HG03469 (cell line): ENCODE results near the gene VPS37C.

Experiments
- ATAC-seq: cut with Tn5 transposase; IDR thresholded peaks from one replicate; pipeline ENCODE4 v1.9.1; 2021; ENCODE audit warnings: mild to moderate bottlenecking, moderate library complexity, moderate number of reproducible peaks; ENCODE audit not compliant: unreplicated experiment

VPS37C gene

DNA sequence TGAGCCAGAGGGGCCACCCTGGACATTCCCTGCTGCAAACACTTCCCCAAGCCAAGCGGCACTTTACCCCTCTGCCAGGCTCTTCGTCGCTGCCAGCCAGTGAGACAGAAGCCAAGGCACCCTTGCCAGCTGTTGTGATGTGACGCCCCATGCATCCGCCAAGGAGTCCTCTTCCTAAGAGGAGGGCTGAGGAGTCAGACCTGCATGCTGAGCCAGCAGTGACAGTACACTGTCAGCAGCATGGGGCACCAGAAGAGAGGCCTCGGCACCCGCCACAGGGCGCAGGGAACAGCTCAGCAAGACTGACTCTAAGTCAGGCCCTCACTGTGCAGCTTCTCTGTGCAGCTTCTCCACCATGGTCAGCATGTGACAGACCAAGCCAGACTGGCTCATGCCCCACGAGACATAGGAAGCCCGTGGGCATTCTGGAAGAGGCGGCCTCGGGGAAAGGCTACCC lies 26.4 kb downstream of the VPS37C start:
- no peak for ATAC-seq

GRCh38 chr11:61133956-61134662 lies 27.1 kb downstream of the VPS37C start:
- ATAC-seq, result no peak

GRCh38 chr11:61133145-61133544 lies 28.1 kb downstream of the VPS37C start:
- no peak for ATAC-seq

DNA sequence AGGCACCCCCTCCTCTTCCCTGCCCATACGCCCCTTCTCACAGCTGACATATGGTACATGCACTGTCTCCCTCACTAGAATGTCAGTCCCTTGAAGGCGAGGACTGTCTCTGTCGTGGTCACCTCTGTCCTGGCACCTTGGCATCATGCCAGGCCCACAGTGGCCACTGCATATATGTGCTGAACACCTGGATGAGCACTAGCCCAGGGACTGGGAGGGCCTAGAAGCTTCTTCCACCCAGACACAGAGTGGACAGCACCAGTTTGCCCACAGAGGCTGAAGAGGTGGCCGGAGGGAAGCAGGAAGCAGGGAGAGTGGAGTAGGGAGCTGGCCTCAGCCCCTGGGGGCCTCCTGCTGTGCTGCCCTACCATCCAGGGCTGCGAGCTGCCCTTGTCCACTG lies 28.6 kb downstream of the VPS37C start:
- ATAC-seq, result no peak

- ATAC-seq, result no peak
Measured at GRCh38 chr11:61131998-61132555, 29.1 kb downstream of the VPS37C start.

DNA sequence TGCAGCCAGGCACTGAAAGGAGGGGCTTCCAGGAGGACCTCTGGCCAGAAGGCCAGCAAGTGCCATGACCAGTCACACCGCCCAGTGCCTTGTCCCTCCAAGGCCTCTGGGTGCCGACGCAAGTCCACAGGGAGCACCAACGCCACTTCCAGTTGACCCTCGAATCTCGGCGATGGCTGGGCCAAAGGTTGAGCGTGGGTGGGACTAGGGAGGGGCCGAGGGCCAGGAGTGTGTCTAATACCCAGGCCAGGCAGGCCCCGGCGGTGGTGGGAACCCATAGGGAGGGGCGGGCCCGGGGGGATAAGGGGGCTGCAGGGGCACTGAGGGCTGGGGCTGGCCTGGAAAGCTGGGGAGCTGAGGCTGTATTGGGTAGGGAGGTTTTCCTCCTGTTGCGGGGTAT lies 29.6 kb downstream of the VPS37C start:
- ATAC-seq, result no peak

GRCh38 chr11:61131186-61131585 lies 30.0 kb downstream of the VPS37C start:
- ATAC-seq, result no peak

GRCh38 chr11:61129639-61130523 lies 31.3 kb downstream of the VPS37C start:
- peak; percentile 62 for ATAC-seq

DNA sequence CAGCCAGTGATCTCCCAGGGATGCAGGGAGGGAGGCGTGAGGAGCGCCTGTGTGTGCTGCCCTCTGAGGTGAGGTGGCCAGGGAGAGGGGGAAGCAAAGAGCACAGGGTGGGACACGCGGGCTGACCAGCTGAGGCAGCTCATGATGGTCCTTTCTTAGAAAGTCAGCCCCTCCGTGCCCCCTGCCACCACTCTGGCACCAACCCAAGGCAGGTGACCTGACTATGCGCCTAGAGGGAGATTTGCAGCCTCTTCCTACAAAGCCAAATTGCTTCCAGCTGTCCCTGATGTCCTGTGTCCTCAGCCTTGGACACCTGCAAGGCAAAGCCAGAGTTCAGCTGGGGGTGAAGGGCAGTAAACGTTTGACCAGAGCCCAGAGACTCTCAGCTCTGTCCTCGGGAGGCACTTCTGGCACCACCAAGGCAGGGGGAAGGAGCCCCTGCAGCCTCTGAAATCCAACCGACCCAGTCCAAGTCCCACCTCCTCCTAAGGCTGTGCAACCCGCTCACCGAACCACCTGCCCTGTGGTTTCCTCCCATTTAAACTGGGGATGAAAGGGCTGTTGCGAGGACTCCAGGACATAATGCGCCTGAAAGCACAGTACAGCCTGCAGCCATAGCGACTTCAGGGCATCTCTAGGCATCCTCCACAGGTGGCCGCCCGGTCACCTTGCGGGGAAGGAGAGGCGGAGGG lies 32.1 kb downstream of the VPS37C start:
- no peak for ATAC-seq

DNA sequence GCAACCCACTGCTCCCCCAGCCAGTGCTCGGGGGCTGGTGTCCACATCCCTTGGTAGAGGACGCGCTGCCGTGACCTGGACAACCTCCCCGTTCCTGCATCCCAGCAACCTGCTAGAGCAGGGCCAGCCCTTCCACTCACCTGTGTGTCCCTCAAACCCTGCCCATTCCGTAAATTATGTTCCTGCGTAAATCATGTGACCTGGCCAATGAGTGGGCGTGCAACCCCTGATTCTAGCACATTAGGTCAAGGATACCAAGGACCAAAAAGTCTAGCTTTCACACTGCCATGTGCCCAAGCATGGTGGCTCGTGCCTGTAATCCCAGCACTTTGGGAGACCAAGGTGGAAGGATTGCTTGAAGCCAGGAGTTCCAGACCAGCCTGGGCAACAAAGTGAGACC lies 33.2 kb downstream of the VPS37C start:
- no peak for ATAC-seq

DNA sequence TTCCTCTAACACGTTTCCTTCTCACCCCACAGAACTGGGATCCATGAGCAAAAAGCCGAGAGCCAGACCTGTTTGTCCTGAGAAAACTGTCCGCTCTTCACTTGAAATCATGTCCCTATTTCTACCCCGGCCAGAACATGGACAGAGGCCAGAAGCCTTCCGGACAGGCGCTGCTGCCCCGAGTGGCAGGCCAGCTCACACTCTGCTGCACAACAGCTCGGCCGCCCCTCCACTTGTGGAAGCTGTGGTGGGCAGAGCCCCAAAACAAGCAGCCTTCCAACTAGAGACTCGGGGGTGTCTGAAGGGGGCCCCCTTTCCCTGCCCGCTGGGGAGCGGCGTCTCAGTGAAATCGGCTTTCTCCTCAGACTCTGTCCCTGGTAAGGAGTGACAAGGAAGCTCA lies 35.0 kb downstream of the VPS37C start:
- no peak for ATAC-seq

DNA sequence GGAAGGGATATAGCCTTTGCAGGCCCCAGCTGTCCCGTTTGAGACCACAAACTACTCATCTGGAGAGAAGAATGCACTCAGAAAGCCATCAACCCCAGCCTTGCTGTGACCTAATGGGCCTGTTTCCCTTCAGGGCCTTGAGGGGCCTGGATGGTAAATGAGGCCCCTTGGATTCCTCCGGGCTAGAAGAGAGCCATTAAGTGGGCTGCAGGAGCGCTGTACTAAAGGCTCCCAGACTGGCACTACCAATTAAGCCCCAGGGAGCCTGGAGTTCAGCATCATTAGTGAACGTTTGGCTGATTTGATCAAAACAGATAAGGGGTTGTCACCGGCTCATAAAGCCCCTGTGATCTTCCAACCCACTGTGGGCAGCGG lies 35.9 kb downstream of the VPS37C start:
- ATAC-seq, result no peak

DNA sequence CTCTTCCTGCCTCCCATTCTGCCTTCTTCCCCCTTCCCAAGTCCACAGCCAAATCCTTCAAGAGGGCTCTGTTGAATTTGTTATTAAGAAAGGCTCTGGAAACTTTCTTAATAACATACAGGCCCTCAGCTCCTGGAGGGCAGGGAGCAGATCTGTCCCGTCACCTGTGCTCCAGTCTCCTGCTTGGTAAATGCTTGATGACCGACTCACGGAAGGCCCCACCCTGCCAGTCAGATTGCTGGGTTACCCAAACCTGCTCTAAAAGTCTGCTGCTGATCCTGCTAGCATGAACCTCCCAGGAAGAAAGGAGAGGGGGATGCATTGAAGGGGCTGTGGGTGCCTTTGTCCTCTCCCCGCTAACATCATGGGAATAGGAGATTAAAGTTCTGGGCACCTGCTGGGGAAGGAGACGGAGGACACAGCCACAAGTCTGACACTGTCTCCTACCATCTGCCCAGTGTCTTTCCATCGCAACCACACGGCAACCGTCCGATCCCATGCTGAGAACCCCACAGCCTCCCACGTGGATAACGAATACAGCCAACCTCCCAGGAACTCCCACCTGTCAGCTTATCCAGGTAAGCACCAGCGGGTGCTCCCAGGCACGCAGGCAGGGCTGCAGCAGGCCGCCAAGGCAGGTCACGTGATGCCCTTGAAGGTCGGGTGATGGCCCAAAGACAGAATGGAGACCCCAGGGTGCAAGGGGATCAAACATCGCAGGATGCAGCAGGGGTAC lies 36.5 kb downstream of the VPS37C start:
- no peak for ATAC-seq

DNA sequence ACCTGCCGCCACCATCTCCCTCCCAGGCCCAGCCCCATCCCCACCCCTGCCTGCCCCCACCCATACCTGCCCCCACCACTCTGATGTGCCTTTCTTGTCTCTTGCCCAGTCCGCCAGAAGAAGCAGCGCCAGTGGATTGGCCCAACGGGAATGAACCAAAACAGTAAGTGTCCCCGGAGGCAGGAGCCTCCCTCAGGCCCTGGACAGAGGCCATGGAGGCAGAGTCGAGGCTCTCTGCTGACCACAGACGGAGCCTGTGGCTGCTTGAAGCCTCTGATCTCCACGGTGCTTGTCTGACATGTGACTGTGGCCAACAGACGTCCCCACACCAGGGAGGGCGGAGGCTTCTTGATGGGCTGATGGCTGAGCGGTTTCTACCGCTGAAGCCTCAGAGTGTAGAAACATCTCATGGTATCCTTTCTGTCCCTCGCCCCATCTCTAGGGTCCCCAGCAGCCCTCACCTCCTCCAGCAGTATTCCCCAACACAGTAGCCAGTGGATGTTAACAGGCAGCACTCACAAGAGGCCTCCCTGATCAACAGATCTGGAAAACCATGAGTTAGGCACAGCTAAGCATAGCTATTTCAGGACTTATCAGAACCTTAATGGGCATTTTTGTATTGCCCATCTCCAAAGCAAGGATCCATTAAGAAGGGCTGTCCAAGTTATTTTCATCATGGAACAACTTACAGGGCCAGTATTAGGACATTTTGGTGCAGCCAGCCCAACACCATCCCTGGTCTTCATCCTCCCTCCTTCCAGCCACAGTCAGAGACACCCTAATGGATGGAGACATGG lies 37.3 kb downstream of the VPS37C start:
- ATAC-seq, result no peak

GRCh38 chr11:61122761-61123160 lies 38.5 kb downstream of the VPS37C start:
- no peak for ATAC-seq

GRCh38 chr11:61121917-61122316 lies 39.3 kb downstream of the VPS37C start:
- ATAC-seq, result no peak

DNA sequence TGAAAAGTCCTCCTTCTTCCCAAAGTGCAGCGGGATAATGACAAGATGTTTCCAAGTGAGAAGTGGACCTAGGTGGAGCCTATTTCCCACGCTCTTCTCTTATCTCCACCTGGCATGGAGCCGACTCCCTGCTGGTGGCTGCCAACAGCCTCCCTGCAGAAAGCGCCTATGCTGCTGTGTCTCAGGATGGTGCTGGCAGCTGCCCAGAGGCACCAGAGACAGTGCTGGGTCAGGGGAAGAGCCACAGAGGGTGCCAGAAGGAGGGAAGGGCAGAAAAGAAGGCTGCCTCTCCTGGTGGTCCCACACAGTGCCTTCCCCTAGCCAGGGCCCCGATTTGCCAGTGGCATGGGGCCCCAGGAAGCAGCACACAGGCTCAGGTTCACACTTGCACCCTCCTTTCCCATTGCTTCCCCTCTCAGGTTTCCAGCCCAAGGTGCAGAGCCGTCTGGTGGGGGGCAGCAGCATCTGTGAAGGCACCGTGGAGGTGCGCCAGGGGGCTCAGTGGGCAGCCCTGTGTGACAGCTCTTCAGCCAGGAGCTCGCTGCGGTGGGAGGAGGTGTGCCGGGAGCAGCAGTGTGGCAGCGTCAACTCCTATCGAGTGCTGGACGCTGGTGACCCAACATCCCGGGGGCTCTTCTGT lies 39.9 kb downstream of the VPS37C start:
- ATAC-seq, result no peak

- ATAC-seq, result no peak
Measured at GRCh38 chr11:61120706-61121191, 40.5 kb downstream of the VPS37C start.

DNA sequence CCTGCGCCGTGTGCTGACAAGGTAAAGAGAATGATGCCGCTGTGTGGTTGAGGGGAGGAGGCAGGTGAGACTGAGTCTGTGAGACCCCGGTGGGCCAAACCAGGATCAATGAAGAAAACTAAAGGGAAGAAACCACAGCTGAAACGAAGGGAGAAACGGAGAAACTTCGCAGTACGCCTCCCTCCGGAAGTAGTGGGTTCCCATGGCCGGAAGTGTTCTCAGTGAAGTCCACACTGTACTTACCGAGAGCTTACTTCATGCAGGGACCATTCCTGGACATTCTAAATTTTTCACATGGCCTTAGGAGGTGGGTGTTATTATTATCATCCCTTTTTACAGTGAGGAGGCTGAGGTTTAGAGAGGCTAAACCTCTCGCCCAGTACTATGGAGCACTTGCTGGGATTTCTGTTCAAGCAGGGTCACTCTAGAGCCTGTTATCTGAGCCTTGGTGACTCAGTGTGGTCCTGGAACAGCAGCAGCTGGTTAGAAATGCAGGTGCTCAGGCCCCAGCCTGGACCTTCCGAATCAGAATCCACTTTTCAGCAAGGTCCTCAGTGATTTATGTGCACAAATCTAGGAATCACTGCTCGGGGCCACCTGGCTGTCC lies 41.0 kb downstream of the VPS37C start:
- no peak for ATAC-seq
